ENCODE measurements around the gene PROSER1.
"Not testable (repeated sequence)": the region's sequence is repeated elsewhere in the genome, so short reads cannot be mapped to it uniquely, and the experiment has no call there.

Gene PROSER1

GRCh38 chr13:39037880-39038568, at the start of gene PROSER1, which contains the start of gene NHLRC3:
Gene PROSER1, minus strand, starts transcription at chr13:39038089. Its CDS starts 847 bp downstream, at chr13:39037242.
Gene NHLRC3, plus strand, starts transcription at chr13:39038456. Its CDS starts 184 bp downstream, at chr13:39038640.
- DNase-seq (ENCODE audit: low read depth in 2 of 2), result peak; percentile 66 to 69

GRCh38 chr13:39086251-39086945, 48.5 kb upstream of the PROSER1 start:
- not testable (repeated sequence) for DNase-seq (ENCODE audit: low read depth in 2 of 2)

DNA sequence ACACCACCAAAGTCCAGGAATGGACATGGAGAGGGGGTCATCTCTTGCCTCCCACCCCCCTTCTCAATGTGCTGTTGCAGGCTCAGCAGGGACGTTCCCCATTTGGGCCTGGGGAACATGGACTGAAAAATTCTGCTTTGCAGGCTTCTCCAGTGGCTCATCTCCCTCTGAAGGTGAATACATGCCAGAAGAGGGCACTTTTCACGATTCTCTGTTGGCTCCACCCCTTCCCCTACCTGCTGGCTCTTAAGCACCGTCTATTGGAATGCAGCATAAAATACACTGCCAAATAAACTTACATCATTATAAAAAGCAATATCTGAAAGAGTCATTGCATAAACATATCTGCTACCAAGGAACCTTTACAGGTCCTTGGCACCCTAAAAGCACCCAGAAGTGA, 36.1 kb upstream of the PROSER1 start:
- DNase-seq (ENCODE audit: low read depth in 2 of 2), result no peak

DNA sequence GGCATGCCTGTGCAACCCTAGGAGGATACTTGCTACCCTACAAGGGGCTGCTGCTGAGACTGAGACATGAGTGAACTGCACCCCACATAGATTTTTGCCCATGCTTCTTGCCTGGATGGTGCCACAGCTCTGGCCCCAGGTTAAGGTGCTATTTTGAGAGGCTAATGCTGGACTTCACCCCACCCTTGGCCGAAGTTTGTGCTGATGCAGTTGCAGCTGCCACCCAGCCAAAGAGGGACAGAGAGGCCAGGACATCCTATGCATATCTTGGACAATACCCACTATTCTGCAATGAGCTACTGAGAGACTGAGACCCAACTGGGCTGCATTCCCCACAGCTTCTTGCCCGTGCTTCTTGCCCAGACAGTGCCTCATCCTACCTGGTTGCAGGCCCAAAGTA, 35.0 kb upstream of the PROSER1 start:
- no peak for DNase-seq (ENCODE audit: low read depth in 2 of 2)

DNA sequence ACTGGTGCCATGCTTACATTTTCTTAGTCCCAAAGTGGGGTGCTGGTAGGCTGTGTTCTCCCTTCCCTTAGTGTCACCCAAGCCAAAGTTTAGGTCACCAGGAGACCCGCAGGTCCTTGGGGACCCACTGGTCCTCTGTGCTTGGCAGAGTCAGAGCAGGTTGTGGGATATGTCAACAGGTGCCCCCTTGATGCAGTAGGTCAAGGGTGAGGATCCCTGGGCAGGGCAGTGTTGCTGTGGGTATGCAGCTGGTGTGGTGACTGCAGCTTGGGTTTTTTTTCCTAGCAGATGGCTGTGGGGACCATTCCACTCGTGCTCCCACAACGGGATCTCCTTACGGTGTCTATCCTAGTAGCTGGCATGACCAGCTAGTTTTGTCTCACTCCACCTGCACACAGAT, 24.1 kb upstream of the PROSER1 start:
- DNase-seq (ENCODE audit: low read depth in 2 of 2), result no peak

GRCh38 chr13:39058040-39058439, 20.2 kb upstream of the PROSER1 start:
- DNase-seq (ENCODE audit: low read depth in 2 of 2), result no peak

- DNase-seq (ENCODE audit: low read depth in 2 of 2), result no peak
These were observed 18.1 kb upstream of the PROSER1 start for GRCh38 chr13:39056018-39056417.

GRCh38 chr13:39054112-39054511, 16.2 kb upstream of the PROSER1 start:
- no peak for DNase-seq (ENCODE audit: low read depth in 2 of 2)

DNA sequence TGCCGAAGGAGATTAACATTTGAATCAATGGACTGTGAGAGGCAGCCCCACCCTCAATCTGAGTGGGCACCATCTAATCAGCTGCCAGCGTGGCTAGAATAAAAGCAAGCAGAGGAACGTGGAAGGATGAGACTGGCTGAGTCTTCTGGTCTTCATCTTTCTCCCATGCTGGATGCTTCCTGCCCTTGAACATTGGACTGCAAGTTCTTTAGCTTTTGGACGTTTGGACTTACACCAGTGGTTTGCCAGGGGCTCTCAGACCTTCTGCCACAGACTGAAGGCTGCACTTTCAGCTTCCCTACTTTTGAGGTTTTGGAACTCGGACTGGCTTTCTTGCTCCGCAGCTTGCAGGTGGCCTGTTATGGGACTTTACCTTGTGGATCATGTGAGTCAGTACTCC, 15.1 kb upstream of the PROSER1 start:
- DNase-seq (ENCODE audit: low read depth in 2 of 2), result no peak

DNA sequence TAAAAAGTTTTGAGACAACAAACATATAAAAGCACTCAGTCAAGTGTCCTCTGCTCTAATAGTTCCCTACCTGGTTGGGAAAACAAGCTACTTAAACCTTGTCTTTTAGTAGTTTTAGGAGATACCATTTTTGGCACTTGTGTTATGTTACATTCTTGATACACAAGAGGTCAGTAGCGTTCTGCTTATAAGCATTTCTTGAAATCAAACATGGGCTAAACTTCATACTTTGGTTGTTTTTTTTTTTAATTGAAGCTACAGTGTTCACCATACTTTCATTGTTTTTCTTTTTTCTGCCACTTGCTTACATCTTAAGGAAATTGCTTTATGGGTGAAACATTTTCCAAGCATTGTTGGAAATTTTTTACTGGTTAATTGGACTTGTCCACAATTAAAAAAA, 13.3 kb upstream of the PROSER1 start:
- DNase-seq (ENCODE audit: low read depth in 2 of 2), result no peak

- DNase-seq (ENCODE audit: low read depth in 2 of 2), result no peak
These were observed 11.4 kb upstream of the PROSER1 start for GRCh38 chr13:39049274-39049673.

DNA sequence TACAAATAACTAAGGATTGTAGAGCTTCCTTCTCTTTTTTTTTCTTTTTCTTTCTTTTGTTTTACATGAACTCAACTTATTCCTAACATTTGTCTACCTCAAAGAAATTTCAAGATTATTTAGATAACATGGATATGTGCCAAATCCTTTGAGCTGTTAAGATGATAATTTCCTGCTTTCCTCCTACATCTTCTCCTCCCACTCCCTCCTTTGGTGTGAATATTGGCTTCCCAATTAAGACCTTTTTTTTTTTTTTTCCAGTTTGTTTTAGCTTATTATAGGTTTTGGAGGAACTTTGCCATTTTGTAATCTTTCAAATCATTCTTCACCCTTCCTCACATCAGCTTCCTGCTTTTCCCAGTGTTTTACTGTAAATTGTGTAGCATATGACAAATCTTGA, 10.9 kb upstream of the PROSER1 start:
- DNase-seq (ENCODE audit: low read depth in 2 of 2), result no peak

- DNase-seq (ENCODE audit: low read depth in 2 of 2), result no peak
These were observed 9.7 kb upstream of the PROSER1 start for GRCh38 chr13:39047560-39047959.

- DNase-seq (ENCODE audit: low read depth in 2 of 2), result no peak
These were observed 6.6 kb upstream of the PROSER1 start for GRCh38 chr13:39044536-39044935.

- DNase-seq (ENCODE audit: low read depth in 2 of 2), result no peak
These were observed 2.3 kb upstream of the PROSER1 start for GRCh38 chr13:39040206-39040605.

DNA sequence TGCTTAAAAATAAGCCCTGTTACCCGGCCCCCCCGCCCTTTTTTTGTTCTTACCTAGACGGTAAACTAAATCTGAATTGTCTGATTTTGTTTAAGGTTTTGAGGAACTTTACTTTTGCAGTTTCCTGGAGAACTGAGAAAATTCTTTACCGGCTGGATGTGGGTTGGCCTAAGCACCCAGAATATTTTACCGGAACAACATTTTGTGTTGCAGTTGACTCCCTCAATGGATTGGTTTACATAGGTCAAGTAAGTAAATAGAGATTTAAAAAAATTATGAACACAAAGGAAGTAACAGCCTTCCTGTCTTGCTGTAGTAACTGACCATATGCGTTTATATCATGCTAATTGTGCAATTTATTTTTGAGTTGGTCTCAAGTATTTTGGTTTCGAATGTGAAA, 1.2 kb upstream of the PROSER1 start:
- no peak for DNase-seq (ENCODE audit: low read depth in 2 of 2)

- DNase-seq (ENCODE audit: low read depth in 2 of 2), result peak; percentile 12
These were observed 711 bp upstream of the PROSER1 start for GRCh38 chr13:39038569-39039030.

DNA sequence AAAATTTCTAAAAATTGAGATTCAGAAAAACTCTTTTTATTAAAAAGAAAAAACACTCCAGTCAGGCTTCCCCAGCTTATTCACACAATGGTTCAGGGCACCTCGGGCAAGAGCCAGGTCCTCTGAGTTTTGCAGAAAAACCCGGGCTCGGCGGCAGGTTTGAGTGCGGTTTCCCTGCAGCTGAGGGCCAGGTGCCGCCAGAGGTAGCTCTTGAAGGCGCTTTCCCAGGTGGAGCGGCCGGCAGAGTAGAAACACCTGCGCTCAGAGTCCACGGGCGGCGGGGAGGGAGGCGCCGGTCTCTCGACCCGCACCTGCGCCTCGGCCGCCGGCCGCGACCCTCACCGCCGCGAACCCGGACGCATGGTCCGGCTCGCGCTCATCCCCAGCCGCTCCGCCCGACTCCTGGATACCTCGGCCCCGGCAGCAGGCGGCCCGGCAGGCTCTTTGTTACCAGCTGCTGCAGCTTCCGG, 444 bp downstream of the PROSER1 start:
- peak in 1 of 2 donors; percentile 2 for DNase-seq (ENCODE audit: low read depth in 2 of 2)

- DNase-seq (ENCODE audit: low read depth in 2 of 2), result no peak
These were observed 1.7 kb downstream of the PROSER1 start for GRCh38 chr13:39036212-39036611.

GRCh38 chr13:39035799-39036198, 2.1 kb downstream of the PROSER1 start:
- no peak for DNase-seq (ENCODE audit: low read depth in 2 of 2)

GRCh38 chr13:39035204-39035603, 2.7 kb downstream of the PROSER1 start:
- DNase-seq (ENCODE audit: low read depth in 2 of 2), result no peak

DNA sequence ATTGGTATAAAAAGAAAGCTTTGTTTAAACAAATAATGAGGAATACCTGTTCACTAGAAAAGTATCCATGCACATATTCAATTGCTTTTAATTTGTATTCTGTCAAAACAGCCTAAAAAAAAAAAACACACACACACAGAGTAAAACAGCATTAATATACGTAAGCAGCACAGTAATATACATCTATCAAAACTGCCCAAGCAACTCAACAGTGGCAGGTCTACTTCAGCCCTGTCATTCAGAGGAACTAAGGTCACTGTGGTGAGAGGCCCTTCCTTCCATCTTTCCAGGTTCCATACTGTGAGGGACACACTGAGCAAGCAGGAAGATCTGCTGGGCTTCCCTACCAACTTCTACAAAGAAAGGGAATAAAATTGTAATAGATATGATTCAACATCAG, 3.8 kb downstream of the PROSER1 start:
- DNase-seq (ENCODE audit: low read depth in 2 of 2), result no peak

GRCh38 chr13:39032150-39032549, 5.7 kb downstream of the PROSER1 start:
- DNase-seq (ENCODE audit: low read depth in 2 of 2), result no peak

Data from stimulated activated CD8-positive, alpha-beta memory T cell treated with anti-CD3 and anti-CD28 coated beads, Interleukin-7, amount 100 ng/mL, for 1 hour (primary cell).